Suprapubic skin (tissue), 4 donors: ENCODE results near the gene TRHDE. TPM values are rescaled to one million over a fixed set of nuclear protein-coding genes. Genes with fewer than 3 reads are reported as not detected.

Source experiments
- DNase-seq, 2 donors: peaks; one replicate each; pipeline ENCODE4 v3.0.0-alpha.2; 2019; ENCODE audit warnings: low spot score in 2 of 2
- H3K27ac ChIP-seq: fragments of 200-600 bp; sonication (generic); one replicate; pipeline ENCODE4 v1.5.1; 2019
- H3K27me3 ChIP-seq: fragments of 200-600 bp; sonication (generic); one replicate; pipeline ENCODE4 v1.5.1; 2019
- H3K36me3 ChIP-seq: fragments of 200-600 bp; sonication (generic); one replicate; pipeline ENCODE4 v1.5.1; 2019
- H3K4me1 ChIP-seq: fragments of 200-600 bp; sonication (generic); one replicate; pipeline ENCODE4 v1.5.1; 2019
- H3K4me3 ChIP-seq: fragments of 200-600 bp; sonication (generic); one replicate; pipeline ENCODE4 v1.5.1; 2019; ENCODE audit warnings: mild to moderate bottlenecking
- H3K9me3 ChIP-seq: fragments of 200-600 bp; sonication (generic); one replicate; pipeline ENCODE4 v1.5.1; 2019
- EP300 ChIP-seq: sonication (generic); formaldehyde crosslinking; IDR thresholded peaks from one replicate; pipeline ENCODE4 v1.6.1; 2017; ENCODE audit warnings: antibody characterized with exemption
- POLR2A ChIP-seq, 2 donors: fragments of 450-650 bp; IDR thresholded peaks; one replicate each; pipeline ENCODE4 v1.6.1; 2017; ENCODE audit warnings: antibody characterized with exemption in 2 of 2, mild to moderate bottlenecking in 2 of 2, moderate library complexity in 2 of 2
- POLR2AphosphoS5 ChIP-seq, 3 donors: sonication (generic); formaldehyde crosslinking; IDR thresholded peaks; one replicate each; pipeline ENCODE4 v1.6.1; 2017; ENCODE audit warnings: antibody characterized with exemption in 3 of 3
- WGBS: methylation state at CpG from one replicate; pipeline ENCODE4 v1.1.5; 2018; 5-methylcytosine and 5-hydroxymethylcytosine counted together
- total RNA-seq, 4 donors: library from RNA; depleted of rRNA; stranded (reverse); fragments of >200 nt; gene quantifications; one replicate each; pipeline ENCODE4 v1.1.0, GENCODE V29; 2016
- TF ChIP-seq, protein P1 (sequence below), 2 donors: fragments of 200-600 bp in 1 of 2; fragments of 450-650 bp in 1 of 2; sonication (generic) in 1 of 2; IDR thresholded peaks; one replicate each; pipeline ENCODE4 v1.5.1; 2016 to 2019; ENCODE audit warnings: antibody characterized with exemption in 2 of 2, mild to moderate bottlenecking in 1 of 2, moderate library complexity in 1 of 2

The TRHDE gene
- total RNA-seq, 4 donors from 2014 or later: 0.49 to 1.2 (median 0.98) TPM

DNA sequence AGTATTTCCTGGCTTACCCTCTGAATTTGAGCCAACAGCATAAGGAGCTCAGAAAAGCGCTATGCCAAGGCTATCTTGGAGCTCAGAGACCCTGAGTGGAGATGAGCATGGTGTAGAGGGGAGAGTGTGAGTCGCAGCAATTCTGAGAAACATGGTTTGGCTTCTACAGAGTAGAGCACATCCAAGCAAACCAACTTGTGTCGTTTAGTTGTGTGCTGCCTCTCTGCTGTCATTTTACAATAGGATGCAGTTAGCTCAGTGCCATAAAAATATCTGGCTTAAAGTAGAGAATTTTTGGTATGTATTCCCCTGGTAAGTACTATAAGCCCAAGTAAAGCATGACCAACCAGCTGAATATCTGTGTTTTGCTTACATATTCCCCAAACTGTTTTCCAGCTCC, 249.2 kb downstream of the TRHDE start:
- Histone ChIP-seq H3K36me3 (no peaks in the 10 kb centered on the region), H3K27ac (no peak overlapping the region), H3K4me1 (no peaks in the 10 kb centered on the region), H3K4me3 (no peak overlapping the region), H3K9me3 (no peaks in the 10 kb centered on the region), H3K27me3 (no peaks in the 10 kb centered on the region)
- 77% methylated on average over 3 of the region's 3 CpGs for WGBS
- TF ChIP-seq POLR2AphosphoS5 (IDR thresholded peaks at IDR 0.05) (no peak), EP300 (no peak), POLR2A (IDR thresholded peaks at IDR 0.05) (no peak)
- TF ChIP-seq, protein P1, sequence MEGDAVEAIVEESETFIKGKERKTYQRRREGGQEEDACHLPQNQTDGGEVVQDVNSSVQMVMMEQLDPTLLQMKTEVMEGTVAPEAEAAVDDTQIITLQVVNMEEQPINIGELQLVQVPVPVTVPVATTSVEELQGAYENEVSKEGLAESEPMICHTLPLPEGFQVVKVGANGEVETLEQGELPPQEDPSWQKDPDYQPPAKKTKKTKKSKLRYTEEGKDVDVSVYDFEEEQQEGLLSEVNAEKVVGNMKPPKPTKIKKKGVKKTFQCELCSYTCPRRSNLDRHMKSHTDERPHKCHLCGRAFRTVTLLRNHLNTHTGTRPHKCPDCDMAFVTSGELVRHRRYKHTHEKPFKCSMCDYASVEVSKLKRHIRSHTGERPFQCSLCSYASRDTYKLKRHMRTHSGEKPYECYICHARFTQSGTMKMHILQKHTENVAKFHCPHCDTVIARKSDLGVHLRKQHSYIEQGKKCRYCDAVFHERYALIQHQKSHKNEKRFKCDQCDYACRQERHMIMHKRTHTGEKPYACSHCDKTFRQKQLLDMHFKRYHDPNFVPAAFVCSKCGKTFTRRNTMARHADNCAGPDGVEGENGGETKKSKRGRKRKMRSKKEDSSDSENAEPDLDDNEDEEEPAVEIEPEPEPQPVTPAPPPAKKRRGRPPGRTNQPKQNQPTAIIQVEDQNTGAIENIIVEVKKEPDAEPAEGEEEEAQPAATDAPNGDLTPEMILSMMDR (IDR thresholded peaks at IDR 0.05): no peak
- no peak for DNase-seq

DNA sequence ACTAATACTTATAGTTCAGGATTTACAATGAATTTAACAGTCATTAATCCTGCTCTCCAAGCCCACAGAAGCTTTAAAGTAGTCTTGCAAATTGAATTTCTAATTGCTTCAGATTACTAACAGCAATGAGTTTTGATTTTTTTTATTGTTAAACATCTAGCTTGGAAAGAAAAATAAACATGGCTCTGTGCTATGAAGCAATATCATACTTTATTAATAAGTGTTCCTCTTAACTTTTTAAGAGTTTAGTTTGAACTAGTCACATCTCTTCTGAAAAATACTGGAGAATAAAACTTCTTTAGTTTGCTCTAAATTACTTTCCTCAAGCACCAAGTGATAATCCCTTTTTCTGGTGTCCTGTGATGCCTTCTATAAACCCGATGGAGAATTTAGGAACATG, 250.2 kb downstream of the TRHDE start:
- H3K27me3 ChIP-seq: no peaks in the 10 kb centered on the region
- no peak overlapping the region for H3K4me3 ChIP-seq
- H3K27ac ChIP-seq: no peak overlapping the region
- H3K9me3 ChIP-seq: no peaks in the 10 kb centered on the region
- H3K4me1 ChIP-seq: no peaks in the 10 kb centered on the region
- no peak for DNase-seq
- no peaks in the 10 kb centered on the region for H3K36me3 ChIP-seq
- WGBS: 68% methylated on average over 1 of the region's 1 CpG
- TF ChIP-seq POLR2A (IDR thresholded peaks at IDR 0.05) (no peak), EP300 (no peak), POLR2AphosphoS5 (IDR thresholded peaks at IDR 0.05) (no peak)
- TF ChIP-seq, protein P1 (IDR thresholded peaks at IDR 0.05): no peak

DNA sequence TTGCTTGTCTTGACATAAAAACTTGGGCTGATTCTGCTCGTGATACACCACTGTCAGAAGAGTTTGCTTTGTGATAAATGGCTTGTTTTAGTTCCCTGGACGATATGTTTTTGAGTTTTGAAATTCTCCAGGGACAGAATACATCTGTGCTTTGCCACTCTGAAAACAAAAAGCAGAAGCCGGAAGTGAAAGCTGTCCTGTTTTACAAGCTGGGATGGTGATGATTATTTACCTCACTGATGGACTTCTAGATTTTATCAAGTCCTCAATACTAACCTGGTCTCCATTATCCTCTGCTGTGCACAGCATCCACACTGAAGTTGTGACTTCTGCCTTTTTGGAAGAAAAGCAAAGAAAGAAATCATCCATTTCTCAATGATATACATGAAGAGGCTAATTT, 251.6 kb downstream of the TRHDE start:
- 17% methylated on average over 3 of the region's 3 CpGs for WGBS
- TF ChIP-seq POLR2A (IDR thresholded peaks at IDR 0.05) (no peak), POLR2AphosphoS5 (IDR thresholded peaks at IDR 0.05) (no peak), EP300 (no peak)
- TF ChIP-seq, protein P1 (IDR thresholded peaks at IDR 0.05): no peak
- no peak overlapping the region for H3K27ac ChIP-seq

DNA sequence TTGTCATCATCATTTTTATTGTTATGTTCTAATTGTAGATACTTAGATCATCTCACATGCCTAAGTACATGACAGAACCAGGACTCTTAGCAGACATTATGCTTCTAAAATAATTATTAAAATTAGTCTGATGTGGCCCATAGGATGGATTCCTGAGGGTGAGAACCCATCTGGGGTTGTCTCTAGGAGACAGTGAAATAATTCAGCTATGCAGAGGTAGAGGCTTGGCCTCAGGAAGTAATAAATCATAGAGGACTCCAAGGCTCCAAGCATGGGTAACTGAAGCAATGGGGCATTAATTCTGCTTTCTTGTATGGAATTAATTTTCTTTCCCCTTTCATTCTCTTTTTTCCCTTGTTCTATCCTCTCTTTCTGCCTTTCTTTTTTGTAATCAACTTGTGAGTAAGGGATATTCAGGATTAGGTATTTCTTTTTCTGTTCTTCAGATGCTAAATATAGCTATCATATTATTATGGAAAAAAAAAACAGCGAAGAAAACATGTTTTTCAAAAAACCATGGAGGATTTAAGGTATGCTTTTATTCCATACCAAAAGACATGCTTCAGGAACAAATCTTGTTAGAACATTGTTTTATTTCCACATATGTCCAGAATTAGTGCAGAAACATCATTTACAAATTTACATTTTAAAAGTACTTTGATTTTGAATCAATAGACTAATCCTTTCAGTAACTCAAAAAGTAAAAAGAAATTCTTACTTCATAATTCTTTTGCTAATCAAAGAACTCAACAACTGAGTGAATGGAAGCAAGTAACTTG, 263.2 kb downstream of the TRHDE start:
- no peak for DNase-seq
- Histone ChIP-seq H3K4me3 (no peak overlapping the region), H3K36me3 (no peaks in the 10 kb centered on the region), H3K9me3 (no peaks in the 10 kb centered on the region), H3K4me1 (no peaks in the 10 kb centered on the region), H3K27me3 (no peaks in the 10 kb centered on the region), H3K27ac (no peak overlapping the region)
- TF ChIP-seq POLR2AphosphoS5 (IDR thresholded peaks at IDR 0.05): no peak
- 70% methylated on average over 1 of the region's 1 CpG for WGBS

More for the DNA sequence above, 251.6 kb downstream of the TRHDE start:
- Histone ChIP-seq H3K9me3 (no peaks in the 10 kb centered on the region), H3K27me3 (no peaks in the 10 kb centered on the region), H3K4me1 (no peaks in the 10 kb centered on the region), H3K4me3 (no peak overlapping the region), H3K36me3 (no peaks in the 10 kb centered on the region)
- DNase-seq: no peak

DNA sequence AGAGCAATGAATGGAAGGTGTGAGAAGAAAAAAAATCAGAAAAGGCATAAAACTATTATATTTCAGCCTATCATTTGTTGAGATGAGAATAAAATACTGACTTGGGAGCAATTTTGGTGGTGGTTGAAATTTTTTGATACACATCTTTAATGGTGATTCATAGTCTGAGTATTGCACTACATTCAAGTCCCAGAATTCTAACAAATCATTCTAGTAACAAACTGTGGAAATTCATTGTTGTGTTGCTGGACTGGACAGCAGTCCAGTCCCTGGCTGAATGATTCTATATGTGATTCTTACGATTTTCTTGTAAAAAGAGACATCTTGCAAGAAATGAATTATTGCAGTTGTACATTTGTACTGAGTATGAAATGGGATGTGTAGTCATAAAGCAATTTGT, 268.6 kb downstream of the TRHDE start:
- no peaks in the 10 kb centered on the region for H3K4me1 ChIP-seq
- no peak overlapping the region for H3K27ac ChIP-seq
- DNase-seq: no peak
- no peaks in the 10 kb centered on the region for H3K36me3 ChIP-seq
- no peaks in the 10 kb centered on the region for H3K9me3 ChIP-seq
- H3K4me3 ChIP-seq: no peak overlapping the region
- WGBS: 53% methylated on average over 1 of the region's 1 CpG
- H3K27me3 ChIP-seq: no peaks in the 10 kb centered on the region
- no peak for TF ChIP-seq POLR2AphosphoS5 (IDR thresholded peaks at IDR 0.05)
- TF ChIP-seq, protein P1 (IDR thresholded peaks at IDR 0.05): no peak
- no peak for TF ChIP-seq EP300
- no peak for TF ChIP-seq POLR2A (IDR thresholded peaks at IDR 0.05)
